ENCODE data around the gene ATG4A. TPM values are rescaled to one million over a fixed set of nuclear protein-coding genes. Genes with fewer than 3 reads are reported as not detected.

The ATG4A gene
- total RNA-seq, 3 donors from 2014 or later, result 9.8 to 12.5 (median 10.2) TPM

DNA sequence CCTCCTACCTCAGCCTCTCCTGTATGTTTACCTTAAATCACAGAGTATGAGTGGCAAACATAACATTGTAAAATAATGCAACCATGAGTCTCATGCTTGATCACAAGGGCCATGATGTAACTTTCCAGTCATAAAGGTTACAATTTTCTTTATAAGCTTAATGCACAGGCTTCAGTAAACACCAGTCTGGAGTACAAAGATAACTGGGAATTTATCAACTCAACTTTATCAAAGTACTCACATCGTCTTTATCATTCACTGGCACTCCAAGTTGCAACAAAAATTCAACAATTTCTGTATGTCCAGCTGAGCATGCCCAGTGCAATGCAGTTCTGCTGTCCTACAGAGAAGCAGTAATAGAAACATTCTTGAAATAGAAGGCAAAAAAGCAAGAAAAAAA lies 3.1 kb upstream of the ATG4A start:
- H3K36me3 ChIP-seq, result no peaks in the 10 kb centered on the region
- H3K9me3 ChIP-seq, result no peaks in the 10 kb centered on the region
- DNase-seq (ENCODE audit: low spot score in 2 of 2), result no peak
- intact Hi-C loops (cut with DNase I; ENCODE audit: low total_unique reads), result no loop called here
- TF ChIP-seq CTCF (IDR thresholded peaks at IDR 0.05) (no peak), POLR2A (IDR thresholded peaks at IDR 0.05) (no peak), POLR2AphosphoS5 (IDR thresholded peaks at IDR 0.05) (no peak)
- no peak overlapping the region for H3K4me3 ChIP-seq
- peaks cover 0 to 4% of the 10 kb centered on the region in 2 donors for H3K4me1 ChIP-seq
- peaks cover 0 to 12% of the 10 kb centered on the region in 2 donors for H3K27me3 ChIP-seq
- H3K27ac ChIP-seq, result no peak overlapping the region

- no peaks in the 10 kb centered on the region for H3K9me3 ChIP-seq
- H3K27ac ChIP-seq, result peak overlapping the region; percentile 88 to 89
- peaks cover 0 to 4% of the 10 kb centered on the region in 2 donors for H3K4me1 ChIP-seq
- DNase-seq (ENCODE audit: low spot score in 2 of 2), result no peak
- intact Hi-C loops (cut with DNase I; ENCODE audit: low total_unique reads), result no loop called here
- no peaks in the 10 kb centered on the region for H3K36me3 ChIP-seq
- TF ChIP-seq POLR2AphosphoS5 (IDR thresholded peaks at IDR 0.05), result no peak
- no peak for TF ChIP-seq POLR2A (IDR thresholded peaks at IDR 0.05)
- no peak for TF ChIP-seq CTCF (IDR thresholded peaks at IDR 0.05)
- peaks cover 0 to 9% of the 10 kb centered on the region in 2 donors for H3K27me3 ChIP-seq
- H3K4me3 ChIP-seq, result peak overlapping the region; percentile 54 to 70 (median 60)
Observed at GRCh38 chrX:108090491-108091263, 901 bp upstream of the ATG4A start.

DNA sequence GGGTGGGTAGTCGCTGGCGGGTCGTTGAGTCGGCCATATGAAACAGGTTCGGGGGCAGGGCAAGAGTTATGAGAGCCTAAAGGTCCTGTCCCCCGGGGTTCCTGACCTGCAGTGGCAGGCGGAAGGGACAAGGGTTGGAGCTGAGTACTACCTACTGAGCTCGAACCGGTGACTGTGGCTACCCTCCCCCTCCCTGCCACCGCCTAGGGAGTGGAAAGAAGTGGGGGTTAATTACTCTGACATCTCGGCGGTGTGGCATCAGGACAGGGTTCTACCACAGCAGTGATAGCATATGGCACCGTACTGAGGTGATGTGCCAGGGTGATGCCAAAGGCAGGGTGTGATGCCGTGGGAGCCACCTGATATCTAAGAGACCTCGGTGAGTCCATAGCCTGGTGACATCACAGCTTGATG lies 307 bp downstream of the ATG4A start:
- intact Hi-C loops (cut with DNase I; ENCODE audit: low total_unique reads), result no loop called here
- TF ChIP-seq POLR2AphosphoS5 (IDR thresholded peaks at IDR 0.05) (no peak), CTCF (IDR thresholded peaks at IDR 0.05) (no peak), POLR2A (IDR thresholded peaks at IDR 0.05) (no peak)
- peaks cover 0 to 4% of the 10 kb centered on the region in 2 donors for H3K4me1 ChIP-seq

GRCh38 chrX:108097380-108097779 lies 5.8 kb downstream of the ATG4A start:
- intact Hi-C loops (cut with DNase I; ENCODE audit: low total_unique reads), result no loop called here
- no peak for TF ChIP-seq POLR2A (IDR thresholded peaks at IDR 0.05)
- no peak for TF ChIP-seq CTCF (IDR thresholded peaks at IDR 0.05)
- no peak for TF ChIP-seq POLR2AphosphoS5 (IDR thresholded peaks at IDR 0.05)

More for the DNA sequence above, 307 bp downstream of the ATG4A start:
- Histone ChIP-seq H3K36me3 (no peaks in the 10 kb centered on the region), H3K27me3 (peaks cover 0 to 15% of the 10 kb centered on the region in 2 donors), H3K27ac (peak overlapping the region; percentile 64 to 89), H3K9me3 (no peaks in the 10 kb centered on the region), H3K4me3 (peak overlapping the region; percentile 54 to 70 (median 60))
- no peak for DNase-seq (ENCODE audit: low spot score in 2 of 2)

DNA sequence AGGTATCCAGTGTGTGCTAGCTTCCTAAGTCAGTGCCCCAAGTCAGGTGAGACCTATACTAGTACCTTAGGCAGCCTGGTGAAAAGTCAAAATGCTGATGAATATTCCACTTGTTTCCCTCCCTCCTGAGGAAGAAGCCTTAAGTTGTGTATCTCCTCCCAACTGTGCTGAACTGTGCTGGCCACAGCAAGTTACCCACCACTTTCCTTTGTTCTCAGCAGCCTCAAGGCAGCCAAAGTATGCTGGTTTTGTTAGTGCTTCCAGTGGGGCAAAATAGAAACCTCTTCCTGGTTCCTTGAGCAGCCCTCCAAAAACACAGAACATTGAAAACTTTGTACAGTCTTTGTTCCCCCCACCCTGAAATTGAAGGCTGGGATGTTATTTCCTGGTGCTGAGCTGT lies 13.9 kb downstream of the ATG4A start:
- DNase-seq (ENCODE audit: low spot score in 2 of 2), result no peak
- Histone ChIP-seq H3K4me1 (no peaks in the 10 kb centered on the region), H3K27me3 (peaks cover 0 to 13% of the 10 kb centered on the region in 2 donors), H3K27ac (no peak overlapping the region), H3K4me3 (no peak overlapping the region), H3K9me3 (peaks cover 0 to 4% of the 10 kb centered on the region in 2 donors), H3K36me3 (no peaks in the 10 kb centered on the region)
- TF ChIP-seq CTCF (IDR thresholded peaks at IDR 0.05) (no peak), POLR2A (IDR thresholded peaks at IDR 0.05) (no peak), POLR2AphosphoS5 (IDR thresholded peaks at IDR 0.05) (no peak)
- intact Hi-C loops (cut with DNase I; ENCODE audit: low total_unique reads), result no loop called here

More at GRCh38 chrX:108097380-108097779, 5.8 kb downstream of the ATG4A start:
- H3K27me3 ChIP-seq, result peaks cover 0 to 16% of the 10 kb centered on the region in 2 donors
- no peak overlapping the region for H3K4me3 ChIP-seq
- H3K9me3 ChIP-seq, result no peaks in the 10 kb centered on the region
- H3K36me3 ChIP-seq, result no peaks in the 10 kb centered on the region
- no peak overlapping the region for H3K27ac ChIP-seq
- DNase-seq (ENCODE audit: low spot score in 2 of 2), result no peak
- H3K4me1 ChIP-seq, result no peaks in the 10 kb centered on the region

Data from breast epithelium (tissue), 4 donors.